Adipose tissue (tissue), 3 donors: ENCODE results near the gene CLCNKA. TPM values are rescaled to one million over a fixed set of nuclear protein-coding genes. Genes with fewer than 3 reads are reported as not detected.
"Not testable (repeated sequence)": the region's sequence is repeated elsewhere in the genome, so short reads cannot be mapped to it uniquely, and the experiment has no call there.

Experiments
- H3K27ac ChIP-seq: one replicate; pipeline ENCODE4 v1.5.1; 2013; ENCODE audit warnings: low read depth, low read length
- WGBS, 3 donors: extraction: QIAGEN DNeasy Blood & Tissue Kit; methylation state at CpG; one replicate each; pipeline ENCODE4 v1.1.7; 2013; 5-methylcytosine and 5-hydroxymethylcytosine counted together
- polyA plus RNA-seq, 3 donors: library from polyadenylated mRNA; stranded (reverse); fragments of 200-250 nt; gene quantifications; one replicate each; pipeline ENCODE4 v1.2.3, GENCODE V29; 2013
- donor health status: healthy with polysubstance abuse.
- donor health status: Bipolar disorder and iron deficiency.
- donor health status: healthy.

The CLCNKA gene
- polyA plus RNA-seq, 3 donors, result 0.22 to 2.4 (median 0.79) TPM

- 60 to 67% (median 63%) methylated on average over 17 of the region's 17 CpGs for WGBS, 3 donors
- H3K27ac ChIP-seq, result no peak overlapping the region
Observed at GRCh38 chr1:16014509-16015482, 7.0 kb upstream of the CLCNKA start.

GRCh38 chr1:16015491-16015890 is 6.3 kb upstream of the CLCNKA start:
- WGBS, 3 donors, result 92 to 96% (median 93%) methylated on average over 25 of the region's 25 CpGs
- H3K27ac ChIP-seq, result no peak overlapping the region

- no peak overlapping the region for H3K27ac ChIP-seq
- WGBS, 3 donors, result 77 to 84% (median 79%) methylated on average over 22 to 23 of the region's 23 CpGs
Observed at GRCh38 chr1:16015960-16016901, 5.6 kb upstream of the CLCNKA start.

- no peak overlapping the region for H3K27ac ChIP-seq
- 85 to 94% (median 90%) methylated on average over 10 of the region's 10 CpGs for WGBS, 3 donors
Observed at GRCh38 chr1:16017076-16017460, 4.8 kb upstream of the CLCNKA start.

GRCh38 chr1:16017461-16018303 is 4.2 kb upstream of the CLCNKA start, which contains the start of gene HSPB7:
TSS of gene HSPB7 (minus strand) at chr1:16018043. CDS start at chr1:16017963, 80 bp downstream.
- 27 to 54% (median 41%) methylated on average over 36 to 37 of the region's 37 CpGs for WGBS, 3 donors
- H3K27ac ChIP-seq, result no peak within 1 kb of the TSS

GRCh38 chr1:16018308-16018707 is 3.5 kb upstream of the CLCNKA start:
- no peak overlapping the region for H3K27ac ChIP-seq
- WGBS, 3 donors, result 47 to 68% (median 51%) methylated on average over 4 of the region's 4 CpGs

GRCh38 chr1:16018749-16019643 is 2.8 kb upstream of the CLCNKA start:
- no peak overlapping the region for H3K27ac ChIP-seq
- WGBS, 3 donors, result 67 to 83% (median 70%) methylated on average over 23 of the region's 23 CpGs

GRCh38 chr1:16019644-16020277 is 2.1 kb upstream of the CLCNKA start:
- H3K27ac ChIP-seq, result no peak overlapping the region
- WGBS, 3 donors, result 62 to 85% (median 82%) methylated on average over 5 to 9 of the region's 9 CpGs

GRCh38 chr1:16020325-16020724 is 1.5 kb upstream of the CLCNKA start:
- no peak overlapping the region for H3K27ac ChIP-seq
- 81 to 89% (median 84%) methylated on average over 6 of the region's 6 CpGs for WGBS, 3 donors

GRCh38 chr1:16020878-16021277 is 958 bp upstream of the CLCNKA start:
- H3K27ac ChIP-seq, result not testable (repeated sequence)
- 82 to 87% (median 83%) methylated on average over 9 of the region's 9 CpGs for WGBS, 3 donors

GRCh38 chr1:16022393-16022792 is 557 bp downstream of the CLCNKA start:
- WGBS, 3 donors, result 83 to 84% (median 83%) methylated on average over 9 to 11 of the region's 11 CpGs

GRCh38 chr1:16023050-16023653 is 1.3 kb downstream of the CLCNKA start:
- no peak overlapping the region for H3K27ac ChIP-seq
- 78 to 87% (median 85%) methylated on average over 6 to 7 of the region's 7 CpGs for WGBS, 3 donors

More at GRCh38 chr1:16022393-16022792, 557 bp downstream of the CLCNKA start:
- H3K27ac ChIP-seq, result no peak overlapping the region

- 42 to 50% (median 43%) methylated on average over 8 to 9 of the region's 10 CpGs for WGBS, 3 donors
- H3K27ac ChIP-seq, result not testable (repeated sequence)
Observed at GRCh38 chr1:16026302-16026701, 4.5 kb downstream of the CLCNKA start.

- H3K27ac ChIP-seq, result no peak overlapping the region
- WGBS, 3 donors, result 7 to 13% (median 11%) methylated on average over 27 to 33 of the region's 33 CpGs
Observed at GRCh38 chr1:16026723-16027484, 5.1 kb downstream of the CLCNKA start.

GRCh38 chr1:16028237-16029002 is 6.6 kb downstream of the CLCNKA start:
- H3K27ac ChIP-seq, result no peak overlapping the region
- WGBS, 3 donors, result 49 to 69% (median 53%) methylated on average over 19 of the region's 19 CpGs
